NCI-H82 (cell line): ENCODE results near the gene SRPX.
A peak's percentile ranks its signal among the peaks of the same experiment; 100 is the strongest.

Source experiments
- DNase-seq: peaks from one replicate; lab custom pipeline; 2025; lab: John Stamatoyannopoulos, UW

SRPX gene, protein sequence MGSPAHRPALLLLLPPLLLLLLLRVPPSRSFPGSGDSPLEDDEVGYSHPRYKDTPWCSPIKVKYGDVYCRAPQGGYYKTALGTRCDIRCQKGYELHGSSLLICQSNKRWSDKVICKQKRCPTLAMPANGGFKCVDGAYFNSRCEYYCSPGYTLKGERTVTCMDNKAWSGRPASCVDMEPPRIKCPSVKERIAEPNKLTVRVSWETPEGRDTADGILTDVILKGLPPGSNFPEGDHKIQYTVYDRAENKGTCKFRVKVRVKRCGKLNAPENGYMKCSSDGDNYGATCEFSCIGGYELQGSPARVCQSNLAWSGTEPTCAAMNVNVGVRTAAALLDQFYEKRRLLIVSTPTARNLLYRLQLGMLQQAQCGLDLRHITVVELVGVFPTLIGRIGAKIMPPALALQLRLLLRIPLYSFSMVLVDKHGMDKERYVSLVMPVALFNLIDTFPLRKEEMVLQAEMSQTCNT

GRCh38 chrX:38220415-38221390 is at the start of gene SRPX:
Gene SRPX (minus strand): TSS chrX:38220871. CDS start chrX:38220792, 79 bp downstream.
- peak; percentile 33 for DNase-seq

DNA sequence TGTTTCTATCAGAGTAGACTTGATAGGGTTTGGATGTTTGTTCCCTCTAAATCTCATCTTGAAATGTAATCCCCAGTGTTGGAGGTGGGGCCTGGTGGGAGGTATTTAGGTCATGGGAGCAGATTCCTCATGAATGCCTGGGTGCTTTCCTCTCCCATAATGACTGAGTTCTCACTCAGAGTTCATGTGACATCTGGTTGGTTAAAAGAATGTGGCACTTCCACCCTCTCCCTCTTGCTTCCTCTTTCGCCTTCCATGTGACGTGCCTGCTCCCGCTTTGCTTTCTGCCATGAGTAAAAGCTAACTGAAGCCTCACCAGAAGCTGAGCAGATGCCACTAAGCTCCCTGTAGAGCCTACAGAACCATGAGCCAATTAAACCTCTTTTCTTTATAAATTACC is 47.3 kb upstream of the SRPX start:
- DNase-seq: no peak

- no peak for DNase-seq
Observed at GRCh38 chrX:38262715-38263620, 42.3 kb upstream of the SRPX start.

DNA sequence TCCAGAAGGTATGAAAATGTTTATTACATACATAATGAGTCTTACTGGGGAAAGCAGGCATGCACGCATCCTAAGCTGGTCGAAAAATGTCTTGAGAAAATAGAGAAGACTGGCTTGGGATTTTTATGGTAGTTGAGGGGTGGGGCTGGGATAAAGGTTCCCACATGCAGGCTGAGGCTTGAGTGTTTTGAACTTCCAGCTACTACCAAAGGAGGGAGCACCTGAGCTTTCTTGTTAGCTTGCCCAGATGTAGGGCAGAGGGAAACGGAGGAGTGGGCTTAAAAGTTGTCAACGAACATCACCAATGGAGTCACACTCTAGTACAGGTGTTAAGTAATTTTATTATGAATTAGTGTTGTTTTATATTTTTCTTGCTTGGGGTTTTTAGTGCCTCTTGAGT is 39.6 kb upstream of the SRPX start:
- DNase-seq: peak; percentile 75

DNA sequence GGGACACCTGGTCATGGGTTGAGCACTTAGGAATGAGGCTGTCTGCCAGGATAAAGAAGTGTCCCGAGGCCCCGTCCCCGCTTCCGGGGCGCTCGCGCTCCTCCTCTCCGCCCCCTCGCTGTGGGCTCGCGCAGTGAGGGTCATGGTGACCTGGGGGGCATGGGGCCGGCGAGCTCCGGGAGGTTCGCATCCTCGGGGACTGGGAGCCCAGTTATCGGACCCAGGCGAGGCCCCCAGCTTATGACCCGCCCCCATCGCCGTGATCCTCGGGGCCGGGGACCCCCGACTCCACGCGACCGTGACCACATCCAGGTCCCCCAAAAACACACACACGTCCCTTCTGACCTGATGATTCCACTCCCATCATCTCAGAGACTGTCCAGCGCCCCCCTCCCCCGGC is 35.3 kb upstream of the SRPX start:
- no peak for DNase-seq

GRCh38 chrX:38249965-38250364 is 29.3 kb upstream of the SRPX start:
- no peak for DNase-seq

- DNase-seq: no peak
Observed at GRCh38 chrX:38247051-38247450, 26.4 kb upstream of the SRPX start.

DNA sequence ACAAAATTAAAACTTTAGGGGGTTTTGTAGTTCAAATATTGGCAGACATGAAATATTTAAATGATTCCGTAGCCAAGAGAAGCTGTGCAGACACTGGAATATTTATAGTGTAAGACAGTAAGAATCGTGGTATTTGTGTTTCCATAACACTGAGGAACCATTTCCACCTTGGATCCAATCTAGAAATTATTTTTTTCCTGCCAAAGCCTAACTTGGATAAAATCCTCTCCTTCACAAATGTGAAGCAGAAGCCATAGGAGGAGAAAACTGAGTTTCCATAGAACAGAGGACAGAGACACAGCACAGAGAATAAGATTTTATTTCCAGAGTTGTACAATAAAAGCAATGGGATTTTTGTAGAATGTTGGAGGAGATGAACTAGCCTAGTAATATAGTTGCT is 19.9 kb upstream of the SRPX start:
- no peak for DNase-seq

- no peak for DNase-seq
Observed at GRCh38 chrX:38236901-38237615, 16.4 kb upstream of the SRPX start.

- DNase-seq: no peak
Observed at GRCh38 chrX:38233891-38234667, 13.4 kb upstream of the SRPX start.

DNA sequence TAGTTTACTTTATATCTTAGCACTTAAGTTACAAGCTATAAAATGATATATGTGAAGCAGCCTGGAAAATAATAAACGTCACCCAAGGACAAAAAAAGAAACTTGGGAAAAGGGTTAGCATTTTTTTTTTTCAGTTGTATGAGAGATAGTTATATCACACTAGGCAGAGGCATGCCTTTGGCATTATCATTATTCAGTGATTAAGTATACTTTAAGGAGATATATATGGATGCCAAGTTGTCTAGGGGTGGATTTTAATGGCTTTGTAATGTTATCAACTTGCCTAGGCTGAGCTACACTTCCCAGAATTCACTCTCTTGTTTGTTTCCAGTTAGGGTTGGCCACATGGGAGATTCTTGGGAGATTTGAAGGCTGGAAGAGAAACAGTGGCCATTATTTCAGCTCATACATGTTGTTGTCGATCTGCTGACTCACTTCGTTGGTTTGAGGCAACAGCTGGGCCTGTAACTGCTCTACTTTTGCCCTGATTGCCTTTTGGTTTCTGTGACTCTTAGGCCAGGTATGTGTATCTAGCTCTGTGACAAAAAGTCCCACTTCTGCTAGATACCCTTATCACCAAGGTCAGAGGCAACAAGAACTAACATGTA is 11.5 kb upstream of the SRPX start:
- no peak for DNase-seq

GRCh38 chrX:38225093-38225492 is 4.4 kb upstream of the SRPX start:
- DNase-seq: no peak

DNA sequence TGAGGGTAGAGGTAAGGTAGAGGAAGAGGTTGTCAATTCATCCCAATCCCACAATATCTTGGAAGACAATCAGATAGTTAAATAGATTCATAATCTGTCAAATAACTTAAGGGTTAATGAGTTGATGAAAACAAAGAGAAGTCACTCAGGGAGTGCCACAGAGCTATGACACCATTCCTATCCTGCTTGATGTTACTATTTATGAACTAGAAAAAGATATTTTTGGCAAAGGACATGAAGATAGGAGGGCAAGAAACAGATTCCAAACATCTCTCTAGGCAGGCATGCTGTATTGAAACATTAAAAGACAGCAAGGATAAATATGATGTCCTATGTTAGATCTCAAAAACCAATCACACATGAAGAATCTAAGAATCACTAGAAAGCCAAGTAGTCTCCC is 3.5 kb upstream of the SRPX start:
- no peak for DNase-seq

DNA sequence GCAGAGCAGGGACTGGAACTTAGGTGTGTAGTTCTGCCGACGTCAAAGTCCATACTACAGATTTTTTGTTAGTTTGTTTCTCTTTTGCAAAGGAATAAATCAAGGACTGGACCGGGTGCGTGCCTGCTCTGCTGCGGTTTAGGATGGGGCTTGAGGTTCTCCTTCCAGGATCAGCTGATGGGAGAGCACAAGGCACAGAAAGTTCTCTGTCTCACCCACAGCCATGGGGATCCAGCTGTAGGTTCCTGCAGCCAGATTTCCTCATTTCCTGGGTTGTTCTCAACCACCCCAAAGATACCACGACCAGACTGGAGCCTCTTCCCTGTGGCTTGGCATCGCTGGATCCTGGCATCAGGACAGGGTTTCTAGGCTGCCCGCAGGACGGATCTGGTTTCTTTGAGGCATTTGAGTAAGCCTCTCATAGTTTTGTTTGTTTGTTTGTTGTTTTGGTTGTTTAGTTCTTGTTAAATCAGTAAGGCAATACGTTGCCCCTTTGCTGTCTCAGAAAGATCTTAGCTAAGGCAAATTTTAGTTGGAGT is 789 bp upstream of the SRPX start:
- DNase-seq: no peak

DNA sequence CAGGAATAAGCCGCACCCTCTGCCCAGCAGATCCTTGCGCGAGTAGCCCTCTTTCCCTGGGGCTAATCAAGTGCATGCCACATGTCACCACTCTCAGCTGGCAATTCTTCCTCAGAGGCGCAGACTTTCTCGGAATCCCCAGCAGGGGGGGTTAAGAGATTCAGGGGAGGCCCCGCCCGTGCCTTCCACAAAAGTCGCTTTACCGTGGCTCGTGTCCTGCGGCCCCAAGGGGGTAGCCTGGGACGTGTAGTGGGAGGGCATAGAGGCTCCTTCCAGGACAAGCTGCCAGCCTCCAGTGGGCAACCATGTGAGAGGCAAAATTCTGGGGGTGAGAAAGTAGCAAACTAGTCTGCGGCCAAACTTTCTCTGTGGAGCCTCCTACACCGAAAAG is 652 bp downstream of the SRPX start:
- peak; percentile 73 for DNase-seq

DNA sequence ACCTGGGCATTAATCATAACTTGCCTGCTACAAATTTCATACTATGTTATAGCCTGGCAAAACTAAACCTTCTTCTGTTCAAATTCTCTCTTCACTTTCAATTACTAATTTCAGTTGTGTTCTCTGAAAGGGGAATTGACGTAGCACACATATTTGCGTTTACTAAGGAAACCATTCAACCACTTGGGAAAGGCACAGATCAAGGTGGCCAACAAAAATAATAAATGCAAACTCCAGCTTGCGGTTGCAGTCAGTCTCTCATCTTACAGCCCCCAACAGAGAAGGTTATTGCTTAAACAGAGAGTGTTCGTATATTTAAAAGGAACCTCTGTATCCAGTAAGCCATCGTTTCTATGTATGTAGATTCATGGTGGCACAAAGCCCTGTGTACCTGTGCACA is 4.0 kb downstream of the SRPX start:
- DNase-seq: no peak

DNA sequence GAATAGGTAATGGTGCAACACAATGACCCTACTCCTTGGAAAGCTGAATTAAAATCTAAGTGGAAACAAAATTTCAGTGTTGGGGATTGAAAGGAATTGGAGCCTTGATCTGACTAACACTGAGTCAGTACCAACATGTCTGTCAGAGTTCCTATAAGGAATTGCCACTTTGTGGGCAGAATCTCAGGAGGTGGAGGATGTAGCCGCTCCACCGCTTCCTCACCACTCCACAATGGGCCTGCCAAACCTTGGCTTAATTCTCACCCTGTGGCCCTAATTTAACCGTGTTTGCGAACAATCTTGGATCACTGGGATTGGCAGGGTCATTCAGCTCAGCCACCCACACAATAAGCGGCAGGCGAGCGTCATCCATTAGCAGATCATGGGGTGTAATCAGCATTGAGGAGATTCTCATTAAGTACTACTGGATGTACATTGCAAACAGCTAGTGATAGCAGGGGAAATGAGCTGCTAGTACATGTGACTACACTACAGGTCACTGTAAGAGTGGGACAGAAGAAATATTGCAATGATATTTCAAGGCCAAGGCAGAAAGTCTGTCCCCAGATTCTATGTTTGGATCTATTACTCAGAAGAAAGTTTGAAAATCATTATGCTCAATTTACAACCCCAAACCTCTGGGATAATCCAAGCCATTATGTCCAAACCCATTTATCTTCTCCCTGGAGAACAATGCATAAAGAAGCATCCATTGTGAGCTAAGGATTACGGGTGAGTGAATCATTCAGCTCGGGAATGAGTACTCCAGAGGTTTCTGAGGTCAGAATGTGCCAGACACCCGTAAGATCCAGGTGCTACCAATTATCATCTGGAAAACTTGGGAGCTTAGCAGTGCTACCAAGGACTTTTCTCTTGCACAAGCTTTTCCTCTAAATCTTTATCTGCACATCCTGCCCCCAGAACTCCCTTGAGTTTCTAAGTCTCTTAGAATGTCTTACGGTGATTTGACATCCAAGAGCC is 5.8 kb downstream of the SRPX start:
- DNase-seq: peak; percentile 12

DNA sequence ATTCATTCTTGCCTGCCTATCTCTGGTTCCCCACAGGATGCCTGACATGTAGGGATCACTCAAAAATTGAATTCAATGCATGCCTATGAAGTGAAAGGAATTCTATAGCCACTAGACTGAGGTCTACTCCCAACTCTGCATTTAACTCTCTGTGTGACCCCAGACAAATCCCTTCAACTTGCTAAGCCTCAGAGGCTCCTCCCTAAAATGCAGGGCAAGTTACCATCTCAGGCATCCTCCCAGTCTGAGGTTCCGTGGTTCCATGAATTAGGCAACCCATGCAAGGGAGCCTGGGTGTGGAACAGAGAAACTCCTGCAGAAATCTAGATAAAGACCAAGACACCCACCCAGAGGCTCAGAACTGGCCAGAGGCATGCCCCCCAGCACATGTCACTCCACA is 6.6 kb downstream of the SRPX start:
- no peak for DNase-seq
